Transverse colon (tissue), 4 donors: ENCODE data around the gene SERPINB10. TPM values are rescaled to one million over a fixed set of nuclear protein-coding genes. Genes with fewer than 3 reads are reported as not detected.
"Not testable (repeated sequence)": the region's sequence is repeated elsewhere in the genome, so short reads cannot be mapped to it uniquely, and the experiment has no call there.

Source experiments
- DNase-seq: peaks from one replicate; pipeline ENCODE4 v3.0.0-alpha.2; 2019
- H3K27ac ChIP-seq, 4 donors: fragments of 200-600 bp; sonication (generic); 2 replicates each; pipeline ENCODE4 v1.5.1; 2016 to 2018; ENCODE audit warnings: inconsistent platforms in 4 of 4
- H3K27me3 ChIP-seq: fragments of 200-600 bp; sonication (generic); 2 replicates; pipeline ENCODE4 v1.5.1; 2017; ENCODE audit warnings: inconsistent platforms
- H3K36me3 ChIP-seq, 4 donors: fragments of 200-600 bp; sonication (generic); 2 replicates each; pipeline ENCODE4 v1.5.1; 2017 to 2019; ENCODE audit warnings: inconsistent platforms in 4 of 4
- H3K4me1 ChIP-seq, 4 donors: fragments of 200-600 bp; sonication (generic); 2 replicates each; pipeline ENCODE4 v1.5.1; 2017 to 2020; ENCODE audit warnings: inconsistent platforms in 4 of 4
- H3K4me3 ChIP-seq, 4 donors: fragments of 200-600 bp; sonication (generic); 1 replicate in 1 of 4; 2 replicates in 3 of 4; pipeline versions ENCODE4 v1.5.1 to v1.6.1; 2017 to 2019; ENCODE audit warnings: inconsistent platforms in 4 of 4
- H3K9me3 ChIP-seq, 2 donors: fragments of 200-600 bp; sonication (generic); 2 replicates each; pipeline ENCODE4 v1.5.1; 2017 to 2019; ENCODE audit warnings: inconsistent platforms in 2 of 2
- CTCF ChIP-seq, 5 experiments: fragments of 200-600 bp in 3 of 5; fragments of 450-650 bp in 2 of 5; sonication (generic) in 3 of 5; IDR thresholded peaks; 1 replicate in 2 of 5; 2 replicates in 3 of 5; pipeline ENCODE4 v1.5.1; 2016 to 2017; ENCODE audit warnings: antibody characterized with exemption in 5 of 5, inconsistent platforms in 3 of 5, mild to moderate bottlenecking in 2 of 5, moderate library complexity in 1 of 5
- EP300 ChIP-seq: sonication (generic); formaldehyde crosslinking; IDR thresholded peaks from one replicate; pipeline ENCODE4 v1.6.1; 2017; ENCODE audit warnings: antibody characterized with exemption, low read depth
- POLR2A ChIP-seq: fragments of 450-650 bp; IDR thresholded peaks from one replicate; pipeline ENCODE4 v1.6.1; 2016; ENCODE audit warnings: antibody characterized with exemption, mild to moderate bottlenecking, moderate library complexity
- POLR2AphosphoS5 ChIP-seq, 3 donors: sonication (generic); formaldehyde crosslinking; IDR thresholded peaks; one replicate each; pipeline ENCODE4 v1.6.1; 2016; ENCODE audit warnings: antibody characterized with exemption in 3 of 3
- WGBS, 2 donors: methylation state at CpG; one replicate each; pipeline ENCODE4 v1.1.5; 2018; ENCODE audit warnings: low coverage in 1 of 2; 5-methylcytosine and 5-hydroxymethylcytosine counted together
- in situ Hi-C, 4 donors: fragments of 200-750 bp; cut with MboI; loops; one replicate each; pipeline versions ENCODE4 v1.15.0 to v1.15.1; 2017; ENCODE audit warnings: low sequenced_read_pairs in 3 of 4, low pct_ligation_motif_present in 1 of 4, low pct_unique_long_range_greater_than_20kb in 1 of 4
- intact Hi-C: fragments of 100-400 bp; cut with DNase I; formaldehyde crosslinking; loops from one replicate; pipeline ENCODE4 v1.15.1; 2023; ENCODE audit warnings: low total_unique reads
- total RNA-seq, 4 donors: library from RNA; depleted of rRNA; stranded (reverse); fragments of >200 nt; gene quantifications; one replicate each; pipeline ENCODE4 v1.1.0, GENCODE V29; 2016

SERPINB10 gene
- total RNA-seq, 4 donors from 2014 or later, result not detected

- no peaks in the 10 kb centered on the region for H3K9me3 ChIP-seq
- intact Hi-C loops (no loop called here), in situ Hi-C loops (no loop called here)
- no peaks in the 10 kb centered on the region for H3K27me3 ChIP-seq
- H3K4me3 ChIP-seq, result no peak overlapping the region
- no peaks in the 10 kb centered on the region for H3K36me3 ChIP-seq
- DNase-seq, result no peak
- H3K27ac ChIP-seq, result no peak overlapping the region
- WGBS, 2 donors, result 77 to 83% methylated on average over 5 of the region's 5 CpGs
- H3K4me1 ChIP-seq, result no peaks in the 10 kb centered on the region
- TF ChIP-seq POLR2A (no peak), POLR2AphosphoS5 (IDR thresholded peaks at IDR 0.05) (no peak), CTCF (IDR thresholded peaks at IDR 0.05) (no peak), EP300 (no peak)
Measured at GRCh38 chr18:63917817-63918216, 10.1 kb downstream of the SERPINB10 start.

DNA sequence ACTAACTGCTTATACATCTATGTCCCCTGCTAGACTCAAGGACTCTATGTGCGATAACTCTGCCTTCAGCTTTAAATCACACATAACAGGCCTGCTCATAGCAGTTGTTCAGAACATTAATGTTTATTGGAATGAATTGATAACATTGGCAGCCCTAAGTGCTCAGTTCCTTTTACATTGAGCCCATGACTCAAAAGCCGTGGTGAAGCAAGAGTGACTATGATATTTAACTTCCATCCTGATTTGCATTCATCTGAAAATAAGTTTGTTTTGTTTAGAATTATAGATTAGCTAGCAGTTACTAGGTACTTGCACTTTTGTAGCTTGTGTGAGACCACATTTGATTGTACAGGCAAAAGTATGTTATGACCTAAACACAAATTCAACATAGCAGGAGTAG lies 14.3 kb downstream of the SERPINB10 start:
- DNase-seq, result no peak
- TF ChIP-seq CTCF (IDR thresholded peaks at IDR 0.05) (no peak), POLR2A (no peak), EP300 (no peak), POLR2AphosphoS5 (IDR thresholded peaks at IDR 0.05) (no peak)
- 62 to 92% methylated on average over 2 of the region's 2 CpGs for WGBS, 2 donors
- no peak overlapping the region for H3K27ac ChIP-seq
- no peaks in the 10 kb centered on the region for H3K36me3 ChIP-seq
- H3K4me1 ChIP-seq, result no peaks in the 10 kb centered on the region
- no peaks in the 10 kb centered on the region for H3K27me3 ChIP-seq
- intact Hi-C loops, result no loop called here
- H3K4me3 ChIP-seq, result no peak overlapping the region
- in situ Hi-C loops, result no loop called here
- H3K9me3 ChIP-seq, result no peaks in the 10 kb centered on the region

- Histone ChIP-seq H3K27ac (no peak overlapping the region), H3K4me3 (no peak overlapping the region), H3K36me3 (no peaks in the 10 kb centered on the region), H3K9me3 (no peaks in the 10 kb centered on the region), H3K4me1 (no peaks in the 10 kb centered on the region), H3K27me3 (no peaks in the 10 kb centered on the region)
- WGBS, 2 donors, result 53 to 58% methylated on average over 1 of the region's 1 CpG
- intact Hi-C loops (no loop called here), in situ Hi-C loops (no loop called here)
- TF ChIP-seq POLR2A (no peak), CTCF (IDR thresholded peaks at IDR 0.05) (no peak), EP300 (no peak), POLR2AphosphoS5 (IDR thresholded peaks at IDR 0.05) (no peak)
- DNase-seq, result no peak
Measured at GRCh38 chr18:63924551-63924950, 16.8 kb downstream of the SERPINB10 start.

DNA sequence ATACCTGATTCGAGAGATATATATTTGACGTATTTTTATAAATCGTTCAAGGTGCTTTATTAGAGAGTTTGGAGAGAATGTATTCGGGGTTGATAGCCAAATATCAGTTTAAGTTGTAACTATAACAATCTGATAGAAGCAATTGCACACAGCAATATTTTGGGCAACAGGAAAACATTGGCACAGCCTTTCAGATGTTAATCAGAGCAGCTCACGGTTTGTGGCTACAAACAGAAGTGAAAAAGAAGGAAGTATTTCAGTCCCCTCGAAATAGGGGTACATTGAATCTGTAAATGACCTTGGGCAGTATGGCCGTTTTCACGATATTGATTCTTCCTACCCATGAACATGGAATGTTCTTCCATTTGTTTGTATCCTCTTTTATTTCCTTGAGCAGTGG lies 20.6 kb downstream of the SERPINB10 start:
- no peak for DNase-seq
- WGBS, 2 donors, result 63 to 71% methylated on average over 8 of the region's 8 CpGs
- H3K4me1 ChIP-seq, result no peaks in the 10 kb centered on the region
- no peaks in the 10 kb centered on the region for H3K36me3 ChIP-seq
- peaks cover 5% of the 10 kb centered on the region for H3K27me3 ChIP-seq
- no peak overlapping the region for H3K27ac ChIP-seq
- TF ChIP-seq POLR2A, result no peak
- TF ChIP-seq CTCF (IDR thresholded peaks at IDR 0.05), result no peak
- no peak for TF ChIP-seq EP300
- no peak for TF ChIP-seq POLR2AphosphoS5 (IDR thresholded peaks at IDR 0.05)
- intact Hi-C loops, result no loop called here
- no peak overlapping the region for H3K4me3 ChIP-seq
- in situ Hi-C loops, result loop anchor here in 1 of 4 donors (25.0 kb wide), 1 partner anchor 416 kb away; no protein-coding TSS in a partner anchor
- H3K9me3 ChIP-seq, result no peaks in the 10 kb centered on the region

DNA sequence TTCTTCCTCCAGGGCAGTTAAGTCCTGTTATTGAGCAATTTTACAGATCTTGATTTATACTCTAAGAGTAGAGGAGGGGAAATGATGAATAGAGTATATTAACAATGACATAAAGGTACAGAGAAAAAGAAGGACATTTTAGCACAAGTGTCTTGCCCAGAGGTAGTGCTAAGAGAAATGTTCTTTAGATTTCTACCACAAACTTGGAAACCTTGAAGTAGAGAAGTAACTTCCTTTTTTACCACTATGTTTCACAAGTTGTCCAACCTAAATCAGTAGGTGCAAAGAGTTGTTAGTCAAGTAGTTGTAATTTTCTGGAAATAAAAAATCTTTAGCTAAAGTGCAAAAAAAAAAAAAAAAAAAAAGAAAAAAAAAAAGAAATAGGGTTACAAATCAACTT lies 21.6 kb downstream of the SERPINB10 start:
- intact Hi-C loops, H3K4me1 ChIP-seq, H3K27ac ChIP-seq, H3K27me3 ChIP-seq, H3K4me3 ChIP-seq, DNase-seq, H3K36me3 ChIP-seq, H3K9me3 ChIP-seq: not testable (repeated sequence)
- in situ Hi-C loops, result loop anchor here in 1 of 4 donors (25.0 kb wide), 1 partner anchor 417 kb away; no protein-coding TSS in a partner anchor
